Measurements from ENCODE around the gene ZNF337.
"Not testable (repeated sequence)": the region's sequence is repeated elsewhere in the genome, so short reads cannot be mapped to it uniquely, and the experiment has no call there.

ZNF337 gene

DNA sequence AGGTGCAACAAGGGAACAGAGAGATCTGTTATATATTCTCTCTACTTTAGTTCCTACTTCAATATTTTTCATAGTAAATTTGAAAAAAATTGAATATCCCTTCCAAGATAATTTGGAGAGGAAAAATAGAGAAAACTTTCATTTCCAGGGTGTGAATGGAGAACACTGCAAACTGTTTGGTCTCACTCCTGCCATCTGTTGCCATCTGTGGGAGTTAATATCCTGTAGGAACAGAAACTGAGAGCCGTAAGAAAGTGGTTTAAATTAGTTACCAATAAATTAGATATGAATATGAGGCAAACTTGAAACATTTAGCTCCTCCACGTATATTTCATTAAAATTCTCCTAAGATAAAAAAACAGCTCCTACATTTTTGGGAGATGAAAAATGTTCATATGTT, 4.2 kb downstream of the ZNF337 start:
- DNase-seq = peak in 1 of 2 experiments; percentile 34

DNA sequence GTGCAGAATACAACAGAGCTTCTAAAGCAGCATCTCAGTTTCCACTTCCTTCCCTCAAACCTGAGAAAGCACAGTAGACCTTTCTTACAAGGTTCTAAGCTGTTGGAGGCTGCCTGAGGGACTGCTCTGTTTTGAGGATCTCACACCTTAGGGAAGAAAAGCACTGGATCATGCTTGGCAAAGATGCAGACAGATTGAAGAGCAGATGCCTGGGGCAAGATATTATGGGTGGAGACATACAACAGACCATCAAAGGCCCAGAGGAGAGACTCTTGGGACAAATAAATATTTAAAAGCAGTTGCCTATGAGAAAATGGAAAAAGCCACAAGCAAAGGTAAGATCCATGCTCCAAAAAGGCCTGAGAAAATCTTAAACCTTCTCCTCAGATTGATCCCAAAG, 6.2 kb downstream of the ZNF337 start:
- peak; percentile 4 to 56 for DNase-seq

DNA sequence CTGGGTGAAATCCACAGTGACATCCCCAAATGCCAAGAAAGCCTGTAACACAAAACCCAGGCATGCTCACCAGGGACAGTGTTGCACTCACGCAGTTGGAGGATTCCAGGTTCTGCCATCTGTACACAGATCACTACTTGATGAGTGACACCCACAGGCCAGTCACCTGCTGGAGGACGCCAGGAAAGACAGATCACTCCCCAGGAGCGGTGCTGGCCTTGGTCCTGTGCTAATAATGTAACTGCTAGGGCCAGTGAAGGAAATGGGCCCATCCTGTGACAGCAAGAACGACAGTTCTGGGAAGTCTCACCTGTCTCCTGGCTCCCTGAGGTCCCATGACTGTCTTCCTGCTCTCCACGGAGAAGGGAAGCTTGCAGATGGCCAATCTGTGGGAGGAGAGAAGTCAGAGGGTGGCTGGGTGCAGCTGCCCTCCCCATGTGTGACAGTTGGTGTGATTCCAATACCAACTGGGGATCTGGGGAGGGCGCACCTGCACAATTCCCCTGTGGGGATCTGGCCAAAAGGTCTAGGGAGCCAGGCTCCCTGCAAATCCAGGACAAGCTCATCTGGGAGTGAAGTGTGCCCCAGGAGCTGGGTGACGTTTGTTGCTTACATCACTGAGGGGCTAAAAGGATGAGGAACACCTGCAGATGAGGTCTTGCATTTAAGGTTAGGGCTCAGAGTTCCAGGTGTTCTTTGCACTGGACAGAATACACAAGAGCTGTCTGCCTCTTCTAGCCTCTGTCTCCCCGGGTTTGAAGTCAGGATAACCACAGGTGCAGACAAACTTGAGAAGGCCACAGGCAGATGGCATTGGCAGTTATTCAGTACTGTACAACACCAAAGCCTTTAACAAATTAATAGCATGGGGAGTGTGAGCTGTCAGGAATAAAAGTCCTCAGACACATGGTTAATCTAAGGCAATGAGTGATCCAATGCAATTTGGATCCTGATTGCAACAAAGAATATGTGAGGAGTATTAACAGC, 10.3 kb downstream of the ZNF337 start:
- peak; percentile 89 to 95 for DNase-seq

GRCh38 chr20:25685276-25686080, 11.2 kb downstream of the ZNF337 start:
- peak in 1 of 2 experiments; percentile 78 for DNase-seq

- not testable (repeated sequence) for DNase-seq
These were observed 12.8 kb downstream of the ZNF337 start for GRCh38 chr20:25683826-25684225.

DNA sequence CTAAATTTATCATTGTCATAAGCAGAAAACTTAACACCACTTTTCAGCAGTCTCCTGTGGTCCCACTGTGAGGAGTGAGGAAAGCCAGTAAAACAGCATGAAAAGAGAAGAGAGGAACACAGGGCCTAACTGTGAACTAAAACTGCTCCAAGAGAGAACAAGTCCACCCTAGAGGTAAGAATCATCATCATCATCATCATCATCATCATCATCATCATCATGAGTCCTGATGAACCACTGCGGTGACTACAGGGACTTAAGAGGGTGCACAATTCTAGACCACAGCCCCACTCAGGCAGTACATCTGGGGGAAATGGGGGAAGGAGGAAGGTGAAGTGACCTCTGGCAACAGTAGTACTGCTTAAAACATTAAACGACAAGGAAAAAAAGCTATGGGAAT, 13.6 kb downstream of the ZNF337 start:
- DNase-seq = no peak

DNA sequence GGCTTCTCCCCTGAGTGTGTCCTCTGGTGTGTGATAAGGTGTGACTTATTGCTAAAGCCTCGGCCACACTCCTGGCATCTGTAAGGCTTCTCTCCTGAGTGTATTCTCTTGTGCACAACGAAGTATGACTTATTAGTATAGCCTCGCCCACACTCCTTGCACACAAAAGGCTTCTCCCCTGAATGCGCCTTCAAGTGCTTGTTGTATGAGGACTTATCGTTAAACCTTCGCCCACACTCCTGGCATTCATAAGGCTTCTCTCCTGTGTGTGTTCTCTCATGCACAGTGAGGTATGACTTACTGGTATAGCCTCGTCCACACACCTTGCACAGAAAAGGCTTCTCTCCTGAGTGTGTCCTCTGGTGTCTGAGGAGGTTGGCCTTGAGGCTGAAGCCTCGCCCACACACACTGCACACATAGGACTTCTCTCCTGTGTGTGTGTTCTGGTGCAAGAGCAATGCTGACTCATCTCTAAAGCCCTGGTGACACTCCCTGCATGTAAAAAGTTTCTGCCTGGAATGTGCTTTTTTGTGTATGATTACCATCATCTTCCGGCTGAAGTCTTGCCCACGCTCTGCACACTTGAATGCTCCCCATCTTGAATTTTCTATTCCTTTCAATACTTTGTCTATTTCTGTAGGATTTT, 20.4 kb downstream of the ZNF337 start:
- DNase-seq = no peak

GRCh38 chr20:25675161-25675560, 21.5 kb downstream of the ZNF337 start:
- DNase-seq = no peak

- DNase-seq = no peak
These were observed 23.9 kb downstream of the ZNF337 start for GRCh38 chr20:25672659-25673235.

- peak; percentile 5 to 20 for DNase-seq
These were observed 26.7 kb downstream of the ZNF337 start for GRCh38 chr20:25669826-25670422.

DNA sequence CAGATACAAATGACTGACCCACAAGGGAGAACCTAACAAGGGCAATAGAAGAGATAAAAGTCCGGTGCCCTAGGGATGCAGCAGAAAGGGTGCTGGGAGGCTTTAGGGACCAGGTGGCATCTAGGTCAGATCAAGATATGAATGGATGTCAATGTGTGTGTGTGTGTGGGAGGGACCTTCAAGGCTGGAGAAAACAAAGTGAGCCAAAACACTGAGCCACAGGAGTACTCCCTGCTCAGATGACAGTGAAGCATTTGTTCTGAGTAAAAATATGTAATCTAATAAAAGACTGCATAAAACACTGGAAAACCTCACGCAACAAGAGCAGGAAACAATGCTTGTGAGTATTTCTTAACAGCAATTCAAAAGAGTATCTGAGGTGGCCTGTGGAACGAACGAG, 28.2 kb downstream of the ZNF337 start:
- no peak for DNase-seq

- DNase-seq = no peak
These were observed 36.7 kb downstream of the ZNF337 start for GRCh38 chr20:25659999-25660398.

DNA sequence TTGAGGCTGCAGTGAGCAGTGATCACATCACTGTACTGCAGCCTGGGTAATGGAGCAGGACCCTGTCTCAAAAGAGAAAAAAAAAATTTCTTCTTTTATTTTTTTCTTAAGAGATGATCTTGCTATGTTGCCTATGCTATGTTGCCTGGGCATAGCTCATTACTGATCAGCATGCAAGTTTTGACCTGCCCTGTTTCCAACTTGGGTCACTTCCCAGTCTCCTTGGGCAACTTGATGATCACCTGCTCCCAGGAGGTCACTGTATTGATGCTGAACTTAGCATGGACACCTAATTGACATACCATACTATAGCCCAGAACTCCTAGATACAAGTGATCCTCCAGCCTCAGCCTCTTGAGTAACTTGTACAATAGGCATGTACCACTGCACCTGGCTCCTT, 42.2 kb downstream of the ZNF337 start:
- no peak for DNase-seq

DNA sequence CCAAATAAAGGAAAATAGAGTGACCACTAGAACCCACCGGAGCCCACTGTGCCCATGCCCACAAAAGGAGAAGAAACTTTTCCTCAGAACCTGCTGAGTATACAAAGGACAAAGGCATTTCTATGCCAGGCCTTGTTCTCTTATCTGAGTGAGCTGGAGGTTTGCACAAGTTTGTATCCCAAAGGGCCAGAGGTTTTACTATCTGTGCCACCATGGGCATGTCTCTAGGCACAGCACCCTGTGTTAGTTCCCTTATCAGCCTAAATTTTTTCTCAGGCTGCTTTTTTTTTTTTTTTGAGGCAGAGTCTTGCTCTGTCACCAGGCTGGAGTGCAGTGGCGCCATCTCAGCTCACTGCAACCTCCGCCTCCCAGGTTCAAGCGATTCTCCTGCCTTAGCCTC, 43.8 kb downstream of the ZNF337 start:
- DNase-seq = not testable (repeated sequence)

GRCh38 chr20:25644814-25645213, 51.8 kb downstream of the ZNF337 start:
- no peak for DNase-seq

GRCh38 chr20:25643716-25644115, 52.9 kb downstream of the ZNF337 start:
- DNase-seq = no peak

DNA sequence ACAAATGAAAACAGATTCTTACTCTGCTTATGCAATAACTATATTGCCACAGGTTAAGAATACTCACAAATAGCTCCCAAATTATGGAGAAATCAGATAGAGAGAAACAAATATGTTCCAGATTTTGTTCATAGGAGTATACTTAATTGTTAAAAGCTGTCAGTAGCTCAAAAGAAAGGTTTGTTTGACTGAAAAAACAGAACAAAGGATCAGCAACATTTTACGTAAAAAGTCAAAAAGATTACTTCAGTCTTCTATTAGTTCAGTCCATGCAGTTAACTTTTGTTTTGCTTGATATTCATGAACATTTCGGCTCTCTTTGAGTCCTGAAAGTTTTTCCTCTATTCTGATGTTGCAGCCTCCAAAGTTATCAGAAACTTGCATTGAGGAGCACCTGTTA, 59.4 kb downstream of the ZNF337 start:
- no peak for DNase-seq

DNA sequence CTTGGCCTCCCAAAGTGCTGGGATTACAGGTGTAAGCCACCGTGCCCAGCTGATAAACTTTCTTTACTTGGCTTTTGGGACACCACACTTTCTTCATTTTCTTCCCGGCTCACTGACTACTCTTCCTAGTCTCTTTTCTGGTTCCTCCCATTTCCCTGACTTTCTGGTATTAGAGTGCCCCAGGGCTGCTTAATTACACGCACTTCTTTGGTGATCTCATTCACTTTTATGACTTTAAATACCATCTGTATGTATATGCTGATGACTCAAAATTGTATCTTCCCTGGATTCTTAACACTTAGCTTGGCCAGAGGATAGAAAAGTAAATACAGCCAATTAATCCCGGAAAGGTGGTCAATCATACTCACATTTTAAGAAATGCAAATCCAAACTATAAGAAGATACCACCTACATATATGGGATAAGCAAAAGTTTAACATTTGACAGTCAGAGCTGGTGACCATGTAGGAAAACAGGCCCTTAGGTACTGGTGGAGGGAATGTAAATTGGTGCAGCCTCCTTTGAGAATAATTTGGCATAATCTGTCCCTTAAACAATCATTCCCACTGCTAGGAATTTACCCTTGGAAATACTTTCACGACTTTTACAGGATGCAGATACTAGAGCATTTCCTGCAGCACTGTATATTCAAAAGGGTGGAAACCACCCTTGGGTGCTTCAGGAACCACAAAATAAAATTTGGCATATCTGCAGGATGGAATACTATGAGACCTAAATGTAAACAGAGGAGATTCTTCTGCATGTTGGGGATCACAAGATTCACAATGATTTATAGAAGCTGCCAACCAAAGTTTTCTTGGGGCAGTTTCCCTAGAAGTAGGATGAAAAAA, 63.5 kb downstream of the ZNF337 start:
- no peak for DNase-seq

DNA sequence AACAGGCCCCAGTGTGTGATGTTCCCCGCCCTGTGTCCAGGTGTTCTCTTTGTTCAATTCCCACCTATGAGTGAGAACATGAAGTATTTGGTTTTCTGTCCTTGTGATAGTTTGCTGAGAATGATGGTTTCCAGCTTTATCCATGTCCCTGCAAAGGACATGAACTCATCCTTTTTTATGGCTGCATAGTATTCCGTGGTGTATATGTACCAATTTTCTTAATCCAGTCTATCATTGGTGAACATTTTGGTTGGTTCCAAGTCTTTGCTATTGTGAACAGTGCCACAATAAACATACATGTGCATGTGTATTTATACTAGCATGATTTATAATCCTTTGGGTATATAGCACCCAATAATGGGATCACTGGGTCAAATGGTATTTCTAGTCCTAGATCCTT, 66.0 kb downstream of the ZNF337 start:
- not testable (repeated sequence) for DNase-seq

DNA sequence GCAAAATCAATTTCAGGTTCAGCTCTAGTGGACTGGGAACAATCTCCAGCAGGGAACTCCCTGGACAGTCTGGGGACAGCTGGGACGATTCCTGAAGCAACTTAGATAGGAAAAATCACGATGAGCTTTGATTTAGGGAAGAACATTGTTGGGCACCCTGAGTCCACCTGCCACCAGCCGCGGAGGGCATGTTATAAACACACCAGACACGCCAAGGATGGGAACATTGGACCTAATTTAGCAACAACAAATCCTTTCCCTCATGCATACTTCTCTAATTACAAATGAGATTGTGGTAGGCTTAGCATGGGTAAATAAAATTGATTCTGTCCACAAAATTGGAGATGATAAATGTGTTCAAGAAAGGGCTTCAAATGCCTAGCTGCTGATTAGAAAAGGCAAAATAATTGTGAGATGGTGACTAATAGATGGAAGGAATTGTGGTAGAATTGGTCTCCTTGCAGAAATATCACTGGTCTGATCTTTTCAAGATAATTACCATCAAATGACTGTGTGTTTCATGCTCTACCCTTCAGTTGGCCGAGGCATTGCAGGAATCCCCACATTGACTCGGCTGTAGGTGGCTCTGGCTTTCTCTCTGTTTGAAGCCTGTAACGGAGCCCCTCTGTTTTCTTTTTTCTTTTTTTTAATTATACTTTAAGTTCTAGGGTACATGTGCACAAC, 66.7 kb downstream of the ZNF337 start:
- no peak for DNase-seq

DNA sequence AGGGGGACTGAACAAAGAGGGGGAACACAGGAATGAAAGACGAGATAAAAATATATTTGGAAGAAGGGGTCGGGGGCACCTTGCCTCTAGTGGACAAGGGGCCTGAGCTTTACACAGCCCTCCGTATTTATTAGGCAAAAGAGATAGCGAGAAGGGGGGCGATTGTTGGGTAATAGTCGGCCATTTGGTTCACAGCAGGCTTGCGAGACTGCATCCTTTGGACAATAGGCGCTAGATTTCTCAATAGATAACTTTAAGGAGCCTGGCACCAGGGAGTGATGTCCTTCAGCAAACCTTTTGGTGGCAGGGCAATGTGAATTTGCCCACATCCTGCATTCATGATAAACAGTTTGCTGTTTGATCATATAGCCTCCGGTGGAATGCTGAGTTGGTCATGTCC, 69.9 kb downstream of the ZNF337 start:
- no peak for DNase-seq

Data from NCI-H524 (cell line).